HG02571 (cell line): ENCODE measurements around the gene MEAF6.
A peak's percentile ranks its signal among the peaks of the same experiment; 100 is the strongest.
"Not testable (repeated sequence)": the region's sequence is repeated elsewhere in the genome, so short reads cannot be mapped to it uniquely, and the experiment has no call there.

Experiments
- ATAC-seq: cut with Tn5 transposase; IDR thresholded peaks from one replicate; pipeline ENCODE4 v1.9.1; 2021; ENCODE audit warnings: mild to moderate bottlenecking, moderate library complexity; ENCODE audit not compliant: unreplicated experiment

Gene MEAF6

GRCh38 chr1:37532418-37533156 lies 18.0 kb upstream of the MEAF6 start:
- ATAC-seq = not testable (repeated sequence)

GRCh38 chr1:37529888-37530287 lies 15.3 kb upstream of the MEAF6 start:
- ATAC-seq = not testable (repeated sequence)

- no peak for ATAC-seq
Measured at GRCh38 chr1:37519613-37520012, 5.0 kb upstream of the MEAF6 start.

GRCh38 chr1:37518929-37519328 lies 4.4 kb upstream of the MEAF6 start:
- ATAC-seq = not testable (repeated sequence)

- not testable (repeated sequence) for ATAC-seq
Measured at GRCh38 chr1:37518241-37518640, 3.7 kb upstream of the MEAF6 start.

- ATAC-seq = no peak
Measured at GRCh38 chr1:37517569-37517968, 3.0 kb upstream of the MEAF6 start.

GRCh38 chr1:37515185-37516034 lies 844 bp upstream of the MEAF6 start:
- no peak for ATAC-seq

- ATAC-seq = peak; percentile 29
Measured at GRCh38 chr1:37513795-37514349, 694 bp downstream of the MEAF6 start.

- no peak for ATAC-seq
Measured at GRCh38 chr1:37509181-37509580, 5.4 kb downstream of the MEAF6 start.

GRCh38 chr1:37506740-37507139 lies 7.8 kb downstream of the MEAF6 start:
- ATAC-seq = no peak

- not testable (repeated sequence) for ATAC-seq
Measured at GRCh38 chr1:37502791-37503190, 11.8 kb downstream of the MEAF6 start.

GRCh38 chr1:37502104-37502503 lies 12.5 kb downstream of the MEAF6 start:
- no peak for ATAC-seq

- ATAC-seq = no peak
Measured at GRCh38 chr1:37501661-37502060, 12.9 kb downstream of the MEAF6 start.

- ATAC-seq = no peak
Measured at GRCh38 chr1:37498872-37499617, 15.5 kb downstream of the MEAF6 start.

- no peak for ATAC-seq
Measured at GRCh38 chr1:37497832-37498231, 16.7 kb downstream of the MEAF6 start.

GRCh38 chr1:37495875-37496274 lies 18.7 kb downstream of the MEAF6 start:
- no peak for ATAC-seq

- ATAC-seq = no peak
Measured at GRCh38 chr1:37493336-37494098, 21.0 kb downstream of the MEAF6 start.

- no peak for ATAC-seq
Measured at GRCh38 chr1:37487619-37487984, 27.0 kb downstream of the MEAF6 start.

GRCh38 chr1:37486680-37487618 lies 27.6 kb downstream of the MEAF6 start:
- no peak for ATAC-seq
